H1 (cell line): ENCODE data around the gene R3HDM1. TPM values are rescaled to one million over a fixed set of nuclear protein-coding genes. Genes with fewer than 3 reads are reported as not detected.
"Not testable (repeated sequence)": the region's sequence is repeated elsewhere in the genome, so short reads cannot be mapped to it uniquely, and the experiment has no call there.

Experiments used
- CTCF ChIA-PET: fragments of 300-600 bp; sonication (Branson Sonifier 250); formaldehyde crosslinking; loops from one replicate; lab custom pipeline; 2021; ENCODE audit not compliant: partially characterized antibody; lab: Charles Lee
- POLR2A ChIA-PET: fragments of 300-600 bp; sonication (Branson Sonifier 250); formaldehyde crosslinking; loops from one replicate; lab custom pipeline; 2021; ENCODE audit warnings: inconsistent platforms; ENCODE audit not compliant: partially characterized antibody; lab: Charles Lee
- DNase-seq, 2 experiments: peaks; one replicate each; pipeline versions ENCODE4 v3.0.0 to v3.0.0-alpha.2; 2010 to 2022; ENCODE audit warnings: low spot score in 2 of 2, low read depth in 1 of 2, mixed read lengths in 1 of 2
- FAIRE-seq: peaks from 2 replicates; lab custom pipeline; 2011; peaks lifted over from hg19 to GRCh38; lab: Jason Lieb, UNC
- H2AFZ ChIP-seq: 2 replicates; pipeline ENCODE4 v1.8.1; 2012; ENCODE audit warnings: low read length, inconsistent platforms
- H2AK5ac ChIP-seq: 2 replicates; pipeline ENCODE4 v1.6.1; 2013; ENCODE audit warnings: low read depth, low read length
- H2BK120ac ChIP-seq: replicated peaks from 2 replicates; pipeline ENCODE3; 2013; ENCODE audit warnings: low read depth, low read length, inconsistent platforms
- H2BK12ac ChIP-seq: 2 replicates; pipeline ENCODE4 v1.6.1; 2013; ENCODE audit warnings: low read depth, low read length
- H2BK15ac ChIP-seq: 2 replicates; pipeline ENCODE4 v1.6.1; 2013; ENCODE audit warnings: low read length
- H2BK20ac ChIP-seq: 2 replicates; pipeline ENCODE4 v1.6.1; 2013; ENCODE audit warnings: low read length
- H2BK5ac ChIP-seq: 2 replicates; pipeline ENCODE4 v1.6.1; 2013; ENCODE audit warnings: low read depth, low read length
- H3K14ac ChIP-seq: 2 replicates; pipeline ENCODE4 v1.6.1; 2013; ENCODE audit warnings: inconsistent platforms; ENCODE audit not compliant: insufficient read length
- H3K18ac ChIP-seq: 2 replicates; pipeline ENCODE4 v1.6.1; 2013; ENCODE audit warnings: low read length; ENCODE audit errors: extremely low read depth
- H3K23ac ChIP-seq: 2 replicates; pipeline ENCODE4 v1.6.1; 2013; ENCODE audit warnings: inconsistent platforms; ENCODE audit not compliant: insufficient read length
- H3K23me2 ChIP-seq: 2 replicates; pipeline ENCODE4 v1.6.1; 2013; ENCODE audit warnings: low read depth, low read length
- H3K27ac ChIP-seq: 2 replicates; pipeline ENCODE4 v1.6.1; 2011; ENCODE audit warnings: low read depth, low read length, inconsistent platforms
- H3K27me3 ChIP-seq, 4 experiments: replicated peaks in 1 of 4; 1 replicate in 1 of 4; 2 replicates in 3 of 4; pipeline versions ENCODE4 v1.6.1 to v1.8.1; 2011 to 2013; ENCODE audit warnings: low read length in 3 of 4, mild to moderate bottlenecking in 3 of 4, inconsistent platforms in 2 of 4, mixed read lengths in 2 of 4, moderate library complexity in 1 of 4; ENCODE audit not compliant: control insufficient read depth in 3 of 4, insufficient read depth in 3 of 4; ENCODE audit errors: extremely low read depth in 1 of 4
- H3K36me3 ChIP-seq, 4 experiments: 2 replicates each; pipeline versions ENCODE4 v1.6.1 to v1.8.1; 2011 to 2013; ENCODE audit warnings: mild to moderate bottlenecking in 4 of 4, low read length in 3 of 4, moderate library complexity in 2 of 4, control low read depth in 1 of 4, inconsistent platforms in 1 of 4; ENCODE audit not compliant: insufficient read depth in 4 of 4, control insufficient read depth in 2 of 4
- H3K4ac ChIP-seq: replicated peaks from 2 replicates; pipeline ENCODE3; 2013; ENCODE audit warnings: low read length, low read depth, mixed read lengths, inconsistent platforms; ENCODE audit not compliant: insufficient read length
- H3K4me1 ChIP-seq, 4 experiments: replicated peaks in 1 of 4; 1 replicate in 1 of 4; 2 replicates in 3 of 4; pipeline versions ENCODE4 v1.6.1 to v1.8.1; 2011 to 2013; ENCODE audit warnings: low read length in 3 of 4, inconsistent platforms in 2 of 4, mixed read lengths in 1 of 4; ENCODE audit not compliant: insufficient read depth in 4 of 4, control insufficient read depth in 3 of 4
- H3K4me2 ChIP-seq, 2 experiments: 2 replicates each; pipeline versions ENCODE4 v1.6.1 to v1.8.1; 2011 to 2013; ENCODE audit warnings: low read depth in 2 of 2, low read length in 2 of 2, control low read depth in 1 of 2, inconsistent platforms in 1 of 2, mild to moderate bottlenecking in 1 of 2; ENCODE audit not compliant: insufficient read depth in 1 of 2
- H3K4me3 ChIP-seq, 4 experiments: fragments of 200-600, 300-600 bp in 1 of 4; sonication (generic), shearing (Covaris generic), sonication (Bioruptor Twin) in 1 of 4; 2 replicates each; pipeline versions ENCODE4 v1.5.1 to v1.8.1; 2011 to 2016; ENCODE audit warnings: low read length in 4 of 4, low read depth in 3 of 4, control low read depth in 2 of 4, inconsistent platforms in 2 of 4, mild to moderate bottlenecking in 2 of 4, mixed read lengths in 1 of 4, moderate library complexity in 1 of 4; ENCODE audit not compliant: insufficient read depth in 2 of 4; ENCODE audit errors: extremely low read depth in 1 of 4
- H3K56ac ChIP-seq: replicated peaks from 2 replicates; pipeline ENCODE3; 2013; ENCODE audit warnings: low read depth, mild to moderate bottlenecking, mixed read lengths, low read length, inconsistent platforms; ENCODE audit not compliant: insufficient read length
- H3K79me1 ChIP-seq: 2 replicates; pipeline ENCODE4 v1.6.1; 2013; ENCODE audit warnings: low read depth, low read length, control low read depth
- H3K79me2 ChIP-seq, 2 experiments: 2 replicates each; pipeline versions ENCODE4 v1.6.1 to v1.8.1; 2012 to 2013; ENCODE audit warnings: low read length in 2 of 2, mild to moderate bottlenecking in 2 of 2, inconsistent platforms in 1 of 2; ENCODE audit not compliant: insufficient read depth in 2 of 2, control insufficient read depth in 1 of 2
- H3K9ac ChIP-seq, 4 experiments: replicated peaks in 1 of 4; 1 replicate in 1 of 4; 2 replicates in 3 of 4; pipeline versions ENCODE4 v1.6.1 to v1.8.1; 2011 to 2013; ENCODE audit warnings: low read depth in 3 of 4, low read length in 3 of 4, control low read depth in 2 of 4, mild to moderate bottlenecking in 2 of 4, moderate library complexity in 2 of 4, inconsistent platforms in 1 of 4; ENCODE audit errors: extremely low read depth in 1 of 4
- H3K9me3 ChIP-seq, 2 experiments: 2 replicates each; pipeline versions ENCODE4 v1.6.1 to v1.8.1; 2012 to 2013; ENCODE audit warnings: mild to moderate bottlenecking in 2 of 2, moderate library complexity in 2 of 2, control low read depth in 1 of 2, inconsistent platforms in 1 of 2, low read depth in 1 of 2, low read length in 1 of 2, mixed read lengths in 1 of 2; ENCODE audit not compliant: insufficient read depth in 2 of 2
- H4K20me1 ChIP-seq, 2 experiments: replicated peaks in 1 of 2; 2 replicates each; pipeline versions ENCODE3 to v1.8.1; 2011 to 2013; ENCODE audit warnings: inconsistent platforms in 2 of 2, low read length in 2 of 2, mild to moderate bottlenecking in 1 of 2; ENCODE audit not compliant: insufficient read depth in 2 of 2, control insufficient read depth in 1 of 2
- H4K5ac ChIP-seq: 2 replicates; pipeline ENCODE4 v1.6.1; 2013; ENCODE audit warnings: low read length, low read depth, mixed read lengths, inconsistent platforms; ENCODE audit not compliant: insufficient read length
- H4K8ac ChIP-seq: 2 replicates; pipeline ENCODE4 v1.8.0; 2013; ENCODE audit warnings: mild to moderate bottlenecking, moderate library complexity, low read length, inconsistent platforms; ENCODE audit not compliant: insufficient read depth; ENCODE audit errors: extremely low read depth
- H4K91ac ChIP-seq: replicated peaks from 2 replicates; pipeline ENCODE3; 2013; ENCODE audit warnings: low read length, mixed read lengths, inconsistent platforms; ENCODE audit not compliant: insufficient read length
- FOSL1 ChIP-seq: IDR thresholded peaks from 2 replicates; pipeline ENCODE4 v1.6.1; 2011; ENCODE audit warnings: mild to moderate bottlenecking, low read depth, low read length, moderate library complexity; ENCODE audit not compliant: insufficient read depth
- YY1 ChIP-seq: IDR thresholded peaks from 2 replicates; pipeline ENCODE4 v1.6.1; 2011; ENCODE audit warnings: low read depth, mild to moderate bottlenecking, low read length
- WGBS, 2 experiments: shearing (Covaris generic) in 1 of 2; methylation state at CpG; one replicate each; pipeline versions ENCODE4 v1.1.6 to v1.1.7; 2013 to 2015; ENCODE audit warnings: low lambda C conversion rate in 2 of 2, mixed read lengths in 2 of 2, inconsistent platforms in 1 of 2, low coverage in 1 of 2, missing lambda C conversion rate in 1 of 2; ENCODE audit not compliant: insufficient replicate concordance in 2 of 2, insufficient coverage in 1 of 2, insufficient read length in 1 of 2; ENCODE audit errors: extremely low coverage in 1 of 2, missing lambda C conversion rate in 1 of 2; 5-methylcytosine and 5-hydroxymethylcytosine counted together
- polyA plus RNA-seq, 7 experiments: library from polyadenylated mRNA; depleted of rRNA in 3 of 7; stranded (reverse) in 5 of 7; unstranded in 2 of 7; fragments of >200 nt in 5 of 7; fragments of 200-250 nt in 2 of 7; gene quantifications; 1 replicate in 5 of 7; 2 replicates in 1 of 7; 4 replicates in 1 of 7; pipeline versions ENCODE4 v1.2.1 to v1.2.3, GENCODE V29; 2011 to 2013; ENCODE audit warnings: missing spikeins in 2 of 7, mixed read lengths in 2 of 7
- total RNA-seq: library from RNA; stranded (reverse); fragmentation: NEBNext Ultra II Directional; extraction: Animal tissue kit (Norgen Biotek cat#: 25700); gene quantifications from 2 replicates; pipeline ENCODE4 v1.2.1, GENCODE V29; 2021

R3HDM1 gene
- total and polyA plus RNA-seq, 2 of the 8 experiments (the other 6 are each of a cell fraction or from before 2014, with no cell fraction given), result 77.7 to 120 TPM

DNA sequence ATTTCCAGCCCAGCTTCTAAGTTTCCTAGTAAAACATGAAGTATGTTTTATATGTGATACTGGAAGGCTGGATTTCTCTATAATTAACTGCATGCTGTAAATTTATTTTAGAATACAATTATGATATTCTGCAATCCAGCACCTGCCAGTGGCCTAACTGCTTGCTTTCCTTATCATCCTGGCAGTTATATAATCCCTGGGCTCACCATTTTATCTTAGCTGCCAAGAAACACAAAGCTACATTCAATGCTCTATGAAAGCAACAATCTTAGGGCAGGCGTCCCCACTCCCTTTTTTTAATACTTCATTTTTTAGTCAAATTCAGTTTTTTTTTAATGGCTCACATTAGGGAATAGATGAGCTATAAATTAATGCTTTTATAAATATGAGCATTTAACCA is 172.0 kb downstream of the R3HDM1 start (continued):
- TF ChIP-seq FOSL1 (no peak), YY1 (no peak)

DNA sequence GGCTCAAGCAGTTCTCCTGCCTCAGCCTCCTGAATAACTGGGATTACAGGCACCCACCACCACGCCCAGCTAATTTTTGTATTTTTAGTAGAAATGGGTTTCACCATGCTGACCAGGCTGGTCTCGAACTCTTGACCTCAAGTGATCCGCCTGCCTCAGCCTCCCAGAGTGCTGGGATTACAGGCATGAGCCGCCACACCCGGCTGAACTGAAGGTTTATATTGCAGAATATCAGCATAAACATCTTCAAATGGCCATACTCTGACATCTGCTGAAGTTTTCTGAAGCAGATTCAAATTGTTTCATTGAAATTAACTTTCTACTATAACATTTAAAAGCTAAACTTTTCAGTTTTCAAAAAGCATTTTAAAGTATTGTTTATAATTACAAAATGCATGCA is 172.8 kb downstream of the R3HDM1 start:
- H3K14ac ChIP-seq, H3K9ac ChIP-seq, H4K5ac ChIP-seq, H4K91ac ChIP-seq, H2BK12ac ChIP-seq, H3K27ac ChIP-seq, DNase-seq, H2BK120ac ChIP-seq, POLR2A ChIA-PET, H2BK20ac ChIP-seq, H2AK5ac ChIP-seq, H4K8ac ChIP-seq, H4K20me1 ChIP-seq, H3K23ac ChIP-seq, H2BK5ac ChIP-seq, H2BK15ac ChIP-seq, H3K56ac ChIP-seq, H3K4me3 ChIP-seq, H3K79me1 ChIP-seq, H3K23me2 ChIP-seq, H3K36me3 ChIP-seq, H2AFZ ChIP-seq, FAIRE-seq, H3K4me2 ChIP-seq, H3K4ac ChIP-seq, H3K79me2 ChIP-seq, H3K18ac ChIP-seq, H3K27me3 ChIP-seq, H3K9me3 ChIP-seq, H3K4me1 ChIP-seq: not testable (repeated sequence)
- WGBS, 2 experiments, result 94% methylated on average over 5 of the region's 5 CpGs; no CpG with 5 or more reads in 1 of the 2 experiments
- CTCF ChIA-PET, result interaction anchor here (1.2 to 1.5 kb wide), 2 partner anchors 23 to 700 kb away, joined by 3 to 4 read pairs; no protein-coding TSS in a partner anchor
